Stimulated activated CD4-positive, alpha-beta T cell treated with anti-CD3 and anti-CD28 coated beads, Interleukin-1b, Interleukin-23, amount 100 ng/mL, for 24 hours (primary cell): ENCODE measurements around the gene ERBB3.

Source experiments
- DNase-seq, 4 experiments: peaks; one replicate each; pipeline ENCODE4 v3.0.0-alpha.2; 2020; ENCODE audit warnings: low read depth in 4 of 4, low spot score in 1 of 4

The ERBB3 gene

GRCh38 chr12:56110571-56110970 lies 30.6 kb downstream of the ERBB3 start:
- DNase-seq: no peak

GRCh38 chr12:56114084-56114483 lies 34.1 kb downstream of the ERBB3 start:
- DNase-seq: no peak

- no peak for DNase-seq
Observed at GRCh38 chr12:56115329-56115728, 35.4 kb downstream of the ERBB3 start.

GRCh38 chr12:56116267-56117081 lies 36.5 kb downstream of the ERBB3 start, which contains the start of gene RPL41:
Gene RPL41, plus strand, starts transcription at chr12:56116633.
- DNase-seq: peak; percentile 86 to 91 (median 89)

GRCh38 chr12:56117082-56117706 lies 37.2 kb downstream of the ERBB3 start:
- DNase-seq: peak in 1 of 4 experiments; percentile 14

GRCh38 chr12:56117778-56118687 lies 38.1 kb downstream of the ERBB3 start, which contains the start of gene ZC3H10:
Gene ZC3H10, plus strand, starts transcription at chr12:56118266. Its CDS starts 2,297 bp downstream, at chr12:56120563.
- peak; percentile 89 to 98 (median 95) for DNase-seq

- no peak for DNase-seq
Observed at GRCh38 chr12:56118688-56119357, 38.9 kb downstream of the ERBB3 start.

GRCh38 chr12:56119361-56119796 lies 39.4 kb downstream of the ERBB3 start:
- peak in 2 of 4 experiments; percentile 27 to 42 for DNase-seq

- DNase-seq: no peak
Observed at GRCh38 chr12:56120158-56120846, 40.3 kb downstream of the ERBB3 start.

- DNase-seq: no peak
Observed at GRCh38 chr12:56121204-56121870, 41.4 kb downstream of the ERBB3 start.

GRCh38 chr12:56122637-56123036 lies 42.7 kb downstream of the ERBB3 start:
- no peak for DNase-seq

GRCh38 chr12:56124133-56124532 lies 44.2 kb downstream of the ERBB3 start:
- DNase-seq: no peak

GRCh38 chr12:56126732-56127239 lies 46.8 kb downstream of the ERBB3 start:
- DNase-seq: no peak

GRCh38 chr12:56127485-56127887 lies 47.5 kb downstream of the ERBB3 start:
- no peak for DNase-seq

- peak; percentile 82 to 96 (median 92) for DNase-seq
Observed at GRCh38 chr12:56127888-56128669, 48.1 kb downstream of the ERBB3 start, which contains the start of gene ESYT1. Gene ESYT1, plus strand, starts transcription at chr12:56128267. Its CDS starts 53 bp downstream, at chr12:56128320.

- DNase-seq: no peak
Observed at GRCh38 chr12:56128670-56129205, 48.8 kb downstream of the ERBB3 start.

- DNase-seq: peak in 2 of 4 experiments; percentile 5 to 56
Observed at GRCh38 chr12:56129206-56129941, 49.4 kb downstream of the ERBB3 start.
